Parathyroid adenoma (tissue), 2 donors: ENCODE data around the gene TRABD.

Experiments
- H2AFZ ChIP-seq: fragments of 300-600 bp; sonication (generic); one replicate; pipeline ENCODE4 v1.7.0; 2017; ENCODE audit warnings: antibody characterized with exemption, mild to moderate bottlenecking
- H3K27ac ChIP-seq: fragments of 300-600 bp; sonication (generic); one replicate; pipeline ENCODE4 v1.7.0; 2017
- H3K27me3 ChIP-seq: fragments of 300-600 bp; sonication (generic); one replicate; pipeline ENCODE4 v1.7.0; 2017; ENCODE audit warnings: low read length; ENCODE audit not compliant: control insufficient read depth, insufficient read depth
- H3K36me3 ChIP-seq: fragments of 300-600 bp; sonication (generic); one replicate; pipeline ENCODE4 v1.7.0; 2017; ENCODE audit warnings: low read length; ENCODE audit not compliant: control insufficient read depth, insufficient read depth
- H3K4me1 ChIP-seq: fragments of 300-600 bp; sonication (generic); one replicate; pipeline ENCODE4 v1.7.0; 2017; ENCODE audit warnings: control low read depth
- H3K4me2 ChIP-seq: fragments of 300-600 bp; sonication (generic); one replicate; pipeline ENCODE4 v1.7.0; 2017; ENCODE audit warnings: low read length
- H3K4me3 ChIP-seq: fragments of 300-600 bp; sonication (generic); one replicate; pipeline ENCODE4 v1.7.0; 2017; ENCODE audit warnings: low read depth, low read length
- H3K79me2 ChIP-seq: fragments of 300-600 bp; sonication (generic); one replicate; pipeline ENCODE4 v1.7.0; 2017; ENCODE audit warnings: control low read depth
- H3K9ac ChIP-seq: fragments of 300-600 bp; sonication (generic); one replicate; pipeline ENCODE4 v1.7.0; 2017; ENCODE audit warnings: mild to moderate bottlenecking
- H3K9me3 ChIP-seq: fragments of 300-600 bp; sonication (generic); one replicate; pipeline ENCODE4 v1.7.0; 2017; ENCODE audit warnings: low read length; ENCODE audit not compliant: control insufficient read depth
- CTCF ChIP-seq: fragments of 300-600 bp; sonication (generic); IDR thresholded peaks from one replicate; pipeline ENCODE4 v1.7.0; 2017; ENCODE audit warnings: antibody characterized with exemption, mild to moderate bottlenecking
- donor health status: primary hyperparathyroidism.

Gene TRABD

GRCh38 chr22:50139843-50140415 lies 45.8 kb upstream of the TRABD start:
- no peak overlapping the region for H3K4me2 ChIP-seq
- H3K4me3 ChIP-seq = no peak overlapping the region
- no peaks in the 10 kb centered on the region for H3K4me1 ChIP-seq
- no peak for TF ChIP-seq CTCF
- H2AFZ ChIP-seq = no peak overlapping the region
- H3K79me2 ChIP-seq = no peaks in the 10 kb centered on the region
- no peaks in the 10 kb centered on the region for H3K9me3 ChIP-seq
- no peaks in the 10 kb centered on the region for H3K36me3 ChIP-seq
- no peak overlapping the region for H3K27ac ChIP-seq
- no peaks in the 10 kb centered on the region for H3K27me3 ChIP-seq
- no peak overlapping the region for H3K9ac ChIP-seq

DNA sequence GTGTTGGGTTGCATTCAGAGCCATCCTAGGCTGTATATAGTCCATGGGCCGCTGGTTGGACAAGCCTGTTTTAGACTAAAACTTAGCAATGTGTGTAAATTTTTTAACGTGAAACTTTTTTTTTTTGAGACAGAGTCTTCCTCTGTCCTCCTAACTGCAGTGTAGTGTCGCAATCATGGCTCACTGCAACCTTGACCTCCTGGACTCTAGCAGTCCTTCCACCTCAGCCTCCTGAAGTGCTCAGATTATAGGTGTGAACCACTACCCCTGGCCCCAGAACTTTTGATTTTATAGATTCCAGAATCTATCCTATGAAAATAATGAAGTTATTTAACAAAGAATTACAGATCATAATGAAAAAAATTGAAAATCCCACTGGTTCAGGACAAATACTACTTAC lies 45.1 kb upstream of the TRABD start:
- Histone ChIP-seq H3K36me3 (no peaks in the 10 kb centered on the region), H3K27ac (no peak overlapping the region), H3K9ac (no peak overlapping the region), H2AFZ (no peak overlapping the region), H3K79me2 (no peaks in the 10 kb centered on the region), H3K4me2 (no peak overlapping the region), H3K4me3 (no peak overlapping the region), H3K9me3 (no peaks in the 10 kb centered on the region), H3K4me1 (no peaks in the 10 kb centered on the region), H3K27me3 (no peaks in the 10 kb centered on the region)
- TF ChIP-seq CTCF = no peak

GRCh38 chr22:50141462-50141861 lies 44.3 kb upstream of the TRABD start:
- Histone ChIP-seq H2AFZ (no peak overlapping the region), H3K9me3 (no peaks in the 10 kb centered on the region), H3K36me3 (no peaks in the 10 kb centered on the region), H3K79me2 (no peaks in the 10 kb centered on the region), H3K4me1 (no peaks in the 10 kb centered on the region), H3K9ac (no peak overlapping the region), H3K4me3 (no peak overlapping the region), H3K4me2 (no peak overlapping the region), H3K27me3 (no peaks in the 10 kb centered on the region), H3K27ac (no peak overlapping the region)
- no peak for TF ChIP-seq CTCF

DNA sequence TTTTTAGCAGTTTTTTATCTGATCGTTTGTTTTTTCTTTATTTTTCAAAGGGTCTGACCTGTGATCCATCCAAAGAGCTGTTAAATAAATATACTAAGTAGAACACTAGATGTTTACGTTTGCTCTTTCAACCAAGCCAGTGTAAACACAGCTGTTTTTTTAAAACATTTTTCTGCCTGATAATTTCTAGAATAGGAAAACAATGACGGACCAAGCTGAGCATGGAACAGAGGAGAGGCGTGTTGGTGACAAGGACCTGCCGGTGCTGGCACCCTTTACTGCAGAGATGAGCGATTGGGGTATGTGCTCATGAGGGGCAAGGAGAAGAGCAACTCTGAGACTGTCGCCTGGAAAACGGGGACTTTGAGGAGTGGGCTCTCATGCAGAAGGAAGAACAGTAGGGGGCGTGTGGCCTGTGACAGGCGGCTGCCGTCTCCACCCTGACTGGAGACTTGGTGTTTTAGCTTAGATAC lies 43.8 kb upstream of the TRABD start:
- no peaks in the 10 kb centered on the region for H3K4me1 ChIP-seq
- no peak for TF ChIP-seq CTCF
- H2AFZ ChIP-seq = no peak overlapping the region
- H3K9ac ChIP-seq = no peak overlapping the region
- no peaks in the 10 kb centered on the region for H3K9me3 ChIP-seq
- no peaks in the 10 kb centered on the region for H3K27me3 ChIP-seq
- no peak overlapping the region for H3K27ac ChIP-seq
- H3K79me2 ChIP-seq = no peaks in the 10 kb centered on the region
- no peaks in the 10 kb centered on the region for H3K36me3 ChIP-seq
- no peak overlapping the region for H3K4me2 ChIP-seq
- no peak overlapping the region for H3K4me3 ChIP-seq

- H3K4me2 ChIP-seq = no peak overlapping the region
- H3K27me3 ChIP-seq = no peaks in the 10 kb centered on the region
- no peak overlapping the region for H3K9ac ChIP-seq
- no peak overlapping the region for H3K27ac ChIP-seq
- no peaks in the 10 kb centered on the region for H3K36me3 ChIP-seq
- no peaks in the 10 kb centered on the region for H3K79me2 ChIP-seq
- H3K9me3 ChIP-seq = no peaks in the 10 kb centered on the region
- no peak overlapping the region for H2AFZ ChIP-seq
- H3K4me3 ChIP-seq = no peak overlapping the region
- TF ChIP-seq CTCF = no peak
- no peaks in the 10 kb centered on the region for H3K4me1 ChIP-seq
These were observed 42.6 kb upstream of the TRABD start for GRCh38 chr22:50143096-50143495.
